Pancreas (tissue), 10 donors: ENCODE results near the gene TLE4. TPM values are rescaled to one million over a fixed set of nuclear protein-coding genes. Genes with fewer than 3 reads are reported as not detected.

Source experiments
- ATAC-seq, 4 donors: fragments of 200-7000 bp; cut with Tn5 transposase; one replicate each; pipeline versions ENCODE4 v1.8.0 to v1.9.1; 2020; ENCODE audit warnings: mild to moderate bottlenecking in 4 of 4, moderate library complexity in 4 of 4
- DNase-seq, 6 donors: peaks; one replicate each; pipeline ENCODE4 v3.0.0-alpha.2; 2020
- FAIRE-seq: peaks from 2 replicates; lab custom pipeline; 2012; peaks lifted over from hg19 to GRCh38; lab: Jason Lieb, UNC
- H3K27ac ChIP-seq, 4 donors: fragments of 200-600 bp; sonication (generic); 1 replicate in 3 of 4; 2 replicates in 1 of 4; pipeline versions ENCODE4 v1.5.0 to v1.8.0; 2020
- H3K27me3 ChIP-seq, 4 donors: fragments of 200-600 bp; one replicate each; pipeline ENCODE4 v1.8.0; 2021
- H3K36me3 ChIP-seq, 3 donors: fragments of 200-600 bp; sonication (generic) in 1 of 3; one replicate each; pipeline versions ENCODE4 v1.5.0 to v1.8.0; 2020 to 2021
- H3K4me1 ChIP-seq, 3 donors: fragments of 200-600 bp; one replicate each; pipeline ENCODE4 v1.8.0; 2021
- H3K4me3 ChIP-seq, 4 donors: fragments of 200-600 bp; sonication (generic) in 2 of 4; one replicate each; pipeline versions ENCODE4 v1.5.0 to v1.8.0; 2020 to 2021
- H3K9me3 ChIP-seq, 4 donors: fragments of 200-600 bp; one replicate each; pipeline ENCODE4 v1.8.0; 2021
- CTCF ChIP-seq, 4 donors: fragments of 200-600 bp; sonication (generic) in 3 of 4; IDR thresholded peaks; one replicate each; pipeline versions ENCODE4 v1.5.0 to v1.8.0; 2021; ENCODE audit warnings: antibody characterized with exemption in 4 of 4
- WGBS, 2 donors: extraction: QIAGEN DNeasy Blood & Tissue Kit; methylation state at CpG; one replicate each; pipeline ENCODE4 v1.1.7; 2013; 5-methylcytosine and 5-hydroxymethylcytosine counted together
- intact Hi-C, 3 donors: fragments of 100-400 bp; cut with DNase I; formaldehyde crosslinking; loops; one replicate each; pipeline versions ENCODE4 v1.11.1 to v1.14.2; 2022
- polyA plus RNA-seq, 2 donors: library from polyadenylated mRNA; stranded (reverse); fragments of 200-250 nt; gene quantifications; one replicate each; pipeline ENCODE4 v1.2.3, GENCODE V29; 2013
- total RNA-seq, 6 donors: library from RNA; stranded (reverse); fragmentation: NEBNext Ultra II Directional in 4 of 6; extraction: Animal tissue kit (Norgen Biotek cat#: 25700) in 4 of 6; gene quantifications; one replicate each; pipeline versions ENCODE4 v1.2.1 to v1.2.4, GENCODE V29; 2021 to 2023
- donor health status: healthy with polysubstance abuse.
- donor health status: DM: no; HTN: no; CAD: no; lungs with moderate emphysema.
- donor health status: DM: no; HTN: no; CAD: no.
- donor health status: control.
- donor health status: control.
- donor health status: Bipolar disorder and iron deficiency.
- donor health status: DM: yes; HTN: yes; CAD: no.
- donor health status: DM: no; HTN: no; CAD: no.
- donor health status: DM: no; HTN: no; CAD: no.
- donor health status: DM: yes; HTN: yes; CAD: no.

Gene TLE4
- total and polyA plus RNA-seq, 8 donors: 2.8 to 19.0 (median 9.7) TPM

DNA sequence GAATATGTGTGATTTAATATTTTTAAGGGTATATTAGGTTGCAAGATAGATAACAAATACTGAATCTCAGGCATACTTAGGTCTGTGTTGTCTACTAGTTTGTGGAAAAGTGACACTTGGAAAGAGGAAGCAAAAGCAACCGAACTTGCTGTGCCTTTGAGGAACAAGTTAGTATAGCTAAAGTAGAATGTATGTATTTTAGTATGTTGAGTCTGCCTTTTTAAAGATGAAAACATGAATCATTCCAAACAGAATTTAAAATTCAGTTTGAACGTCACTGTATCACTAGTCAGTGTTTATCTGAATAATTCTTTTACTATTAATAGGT lies 12.9 kb downstream of the TLE4 start:
- no peak overlapping the region for H3K27ac ChIP-seq
- no peaks in the 10 kb centered on the region for H3K36me3 ChIP-seq
- no peaks in the 10 kb centered on the region for H3K9me3 ChIP-seq
- 54 to 60% methylated on average over 2 of the region's 2 CpGs for WGBS, 2 donors
- no peak overlapping the region for H3K4me3 ChIP-seq
- peaks cover 7 to 30% (median 18%) of the 10 kb centered on the region in 3 donors for H3K4me1 ChIP-seq
- intact Hi-C loops: no loop called here
- no peak for TF ChIP-seq CTCF (IDR thresholded peaks at IDR 0.05)
- H3K27me3 ChIP-seq: no peaks in the 10 kb centered on the region
- no peak for FAIRE-seq
- no peak for DNase-seq
- peak in 1 of 4 donors; percentile 48 for ATAC-seq

DNA sequence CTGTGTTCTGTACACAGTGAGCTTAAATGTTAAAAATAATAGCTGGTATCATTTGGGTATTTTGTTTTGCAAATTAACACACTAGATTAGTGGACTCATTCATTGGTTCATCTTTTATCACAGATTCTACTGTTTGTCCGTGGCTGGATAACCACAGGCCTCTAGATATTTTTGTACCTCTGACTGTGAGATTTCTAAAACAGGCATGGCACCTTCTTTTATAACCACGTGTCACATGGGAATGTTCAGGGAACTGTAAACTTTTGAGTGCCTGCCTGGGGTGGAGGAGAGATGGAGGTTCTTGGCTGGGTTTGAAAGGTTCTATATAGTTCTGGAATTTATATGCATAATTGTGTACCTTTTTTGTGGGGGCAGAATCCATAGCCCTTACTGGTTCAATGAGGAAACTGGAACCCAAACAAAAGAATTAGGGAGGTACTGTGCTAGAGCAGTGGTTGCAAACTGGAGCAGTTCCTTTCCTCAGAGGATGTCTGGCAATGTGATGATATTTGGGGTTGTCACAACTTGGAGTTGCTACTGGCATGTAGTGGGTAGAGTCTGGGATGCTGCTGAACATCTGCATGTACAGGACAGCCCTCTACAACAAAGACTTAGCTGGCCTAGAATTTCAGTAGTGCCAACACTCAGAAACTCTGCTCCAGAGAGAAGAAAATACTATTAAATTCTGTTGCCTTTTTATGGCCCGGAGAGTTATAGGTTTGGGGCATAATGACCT lies 16.9 kb downstream of the TLE4 start:
- no peak overlapping the region for H3K4me3 ChIP-seq
- H3K27me3 ChIP-seq: no peaks in the 10 kb centered on the region
- FAIRE-seq: no peak
- H3K9me3 ChIP-seq: no peaks in the 10 kb centered on the region
- no peaks in the 10 kb centered on the region for H3K36me3 ChIP-seq
- no peak for DNase-seq
- H3K4me1 ChIP-seq: peaks cover 0 to 11% (median 5%) of the 10 kb centered on the region in 3 donors
- WGBS, 2 donors: 92 to 94% methylated on average over 3 of the region's 3 CpGs
- H3K27ac ChIP-seq: no peak overlapping the region
- intact Hi-C loops: no loop called here
- no peak for TF ChIP-seq CTCF (IDR thresholded peaks at IDR 0.05)
- no peak for ATAC-seq

DNA sequence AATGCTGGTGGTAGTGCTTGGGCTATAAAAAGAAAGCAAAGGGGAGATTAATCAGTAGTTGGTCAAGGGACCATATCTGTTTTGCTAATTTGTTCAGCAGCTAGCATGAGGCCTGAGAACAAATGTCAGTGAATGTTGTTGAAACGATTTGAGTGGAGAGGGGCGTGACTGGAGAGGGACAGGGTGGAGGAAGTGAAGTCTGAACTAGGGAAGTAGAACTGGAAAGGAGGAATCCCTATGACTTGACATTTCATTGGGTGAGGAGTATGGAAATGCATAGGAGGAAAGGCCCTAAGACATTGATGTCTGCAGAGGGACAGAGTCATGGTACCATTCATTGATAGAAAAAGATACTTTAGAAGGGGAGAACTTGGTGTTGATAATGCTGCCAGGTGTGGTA lies 19.7 kb downstream of the TLE4 start:
- Histone ChIP-seq H3K27me3 (no peaks in the 10 kb centered on the region), H3K4me1 (no peaks in the 10 kb centered on the region), H3K9me3 (no peaks in the 10 kb centered on the region), H3K36me3 (no peaks in the 10 kb centered on the region), H3K4me3 (no peak overlapping the region), H3K27ac (no peak overlapping the region)
- no peak for FAIRE-seq
- TF ChIP-seq CTCF (IDR thresholded peaks at IDR 0.05): no peak
- WGBS, 2 donors: 70 to 72% methylated on average over 2 of the region's 2 CpGs
- intact Hi-C loops: no loop called here
- no peak for ATAC-seq
- DNase-seq: no peak

DNA sequence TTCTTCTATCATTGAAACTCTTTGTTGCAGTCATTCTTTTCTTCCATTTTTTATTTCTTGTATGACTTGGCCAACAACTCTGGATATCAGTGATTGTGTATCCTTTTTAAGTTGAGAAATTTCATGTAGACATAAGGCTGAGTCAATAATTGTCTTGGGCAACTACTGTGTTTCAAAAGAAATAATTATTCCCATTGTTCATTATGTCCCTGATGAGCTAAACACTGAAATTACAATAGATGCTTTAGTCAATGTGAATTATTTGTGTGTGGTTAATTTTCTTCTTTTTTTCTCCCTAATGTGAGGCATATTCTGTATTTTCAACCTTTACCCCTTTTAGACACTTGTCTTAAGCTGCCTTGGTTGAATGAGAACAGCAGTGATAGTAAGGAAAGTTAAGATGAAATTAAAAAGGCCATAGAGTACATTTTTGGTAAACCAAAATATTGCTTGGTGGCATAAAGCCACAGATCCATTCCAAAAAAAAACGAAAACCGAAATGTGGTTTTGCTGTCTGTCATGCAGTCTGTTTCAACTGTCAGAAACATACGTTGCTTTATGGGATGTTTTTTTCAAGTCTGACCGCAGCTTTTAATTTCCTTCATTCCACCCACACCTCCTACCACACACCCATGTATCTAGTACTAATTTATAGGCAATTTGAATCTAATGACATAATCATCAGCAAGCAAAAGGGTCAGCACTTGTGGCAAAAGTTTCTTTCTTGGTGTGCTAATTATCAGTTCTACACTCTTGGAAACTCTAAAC lies 21.1 kb downstream of the TLE4 start:
- DNase-seq: no peak
- no peak for FAIRE-seq
- intact Hi-C loops: no loop called here
- Histone ChIP-seq H3K27me3 (no peaks in the 10 kb centered on the region), H3K4me3 (no peak overlapping the region), H3K9me3 (no peaks in the 10 kb centered on the region), H3K4me1 (no peaks in the 10 kb centered on the region), H3K27ac (no peak overlapping the region), H3K36me3 (no peaks in the 10 kb centered on the region)
- WGBS, 2 donors: 88 to 89% methylated on average over 4 of the region's 4 CpGs
- TF ChIP-seq CTCF (IDR thresholded peaks at IDR 0.05): no peak
- no peak for ATAC-seq
